H1 (cell line): Measurements from ENCODE around the gene BAAT. TPM values are rescaled to one million over a fixed set of nuclear protein-coding genes. Genes with fewer than 3 reads are reported as not detected.

Source experiments
- CTCF ChIA-PET: fragments of 300-600 bp; sonication (Branson Sonifier 250); formaldehyde crosslinking; loops from one replicate; lab custom pipeline; 2021; ENCODE audit not compliant: partially characterized antibody; lab: Charles Lee
- POLR2A ChIA-PET: fragments of 300-600 bp; sonication (Branson Sonifier 250); formaldehyde crosslinking; loops from one replicate; lab custom pipeline; 2021; ENCODE audit warnings: inconsistent platforms; ENCODE audit not compliant: partially characterized antibody; lab: Charles Lee
- DNase-seq, 2 experiments: peaks; one replicate each; pipeline versions ENCODE4 v3.0.0 to v3.0.0-alpha.2; 2010 to 2022; ENCODE audit warnings: low spot score in 2 of 2, low read depth in 1 of 2, mixed read lengths in 1 of 2
- FAIRE-seq: peaks from 2 replicates; lab custom pipeline; 2011; peaks lifted over from hg19 to GRCh38; lab: Jason Lieb, UNC
- H2AFZ ChIP-seq: 2 replicates; pipeline ENCODE4 v1.8.1; 2012; ENCODE audit warnings: low read length, inconsistent platforms
- H2AK5ac ChIP-seq: 2 replicates; pipeline ENCODE4 v1.6.1; 2013; ENCODE audit warnings: low read depth, low read length
- H2BK120ac ChIP-seq: replicated peaks from 2 replicates; pipeline ENCODE3; 2013; ENCODE audit warnings: low read depth, low read length, inconsistent platforms
- H2BK12ac ChIP-seq: 2 replicates; pipeline ENCODE4 v1.6.1; 2013; ENCODE audit warnings: low read depth, low read length
- H2BK15ac ChIP-seq: 2 replicates; pipeline ENCODE4 v1.6.1; 2013; ENCODE audit warnings: low read length
- H2BK20ac ChIP-seq: 2 replicates; pipeline ENCODE4 v1.6.1; 2013; ENCODE audit warnings: low read length
- H2BK5ac ChIP-seq: 2 replicates; pipeline ENCODE4 v1.6.1; 2013; ENCODE audit warnings: low read depth, low read length
- H3K14ac ChIP-seq: 2 replicates; pipeline ENCODE4 v1.6.1; 2013; ENCODE audit warnings: inconsistent platforms; ENCODE audit not compliant: insufficient read length
- H3K18ac ChIP-seq: 2 replicates; pipeline ENCODE4 v1.6.1; 2013; ENCODE audit warnings: low read length; ENCODE audit errors: extremely low read depth
- H3K23ac ChIP-seq: 2 replicates; pipeline ENCODE4 v1.6.1; 2013; ENCODE audit warnings: inconsistent platforms; ENCODE audit not compliant: insufficient read length
- H3K23me2 ChIP-seq: 2 replicates; pipeline ENCODE4 v1.6.1; 2013; ENCODE audit warnings: low read depth, low read length
- H3K27ac ChIP-seq: 2 replicates; pipeline ENCODE4 v1.6.1; 2011; ENCODE audit warnings: low read depth, low read length, inconsistent platforms
- H3K27me3 ChIP-seq, 4 experiments: replicated peaks in 1 of 4; 1 replicate in 1 of 4; 2 replicates in 3 of 4; pipeline versions ENCODE4 v1.6.1 to v1.8.1; 2011 to 2013; ENCODE audit warnings: low read length in 3 of 4, mild to moderate bottlenecking in 3 of 4, inconsistent platforms in 2 of 4, mixed read lengths in 2 of 4, moderate library complexity in 1 of 4; ENCODE audit not compliant: control insufficient read depth in 3 of 4, insufficient read depth in 3 of 4; ENCODE audit errors: extremely low read depth in 1 of 4
- H3K36me3 ChIP-seq, 4 experiments: 2 replicates each; pipeline versions ENCODE4 v1.6.1 to v1.8.1; 2011 to 2013; ENCODE audit warnings: mild to moderate bottlenecking in 4 of 4, low read length in 3 of 4, moderate library complexity in 2 of 4, control low read depth in 1 of 4, inconsistent platforms in 1 of 4; ENCODE audit not compliant: insufficient read depth in 4 of 4, control insufficient read depth in 2 of 4
- H3K4ac ChIP-seq: replicated peaks from 2 replicates; pipeline ENCODE3; 2013; ENCODE audit warnings: low read length, low read depth, mixed read lengths, inconsistent platforms; ENCODE audit not compliant: insufficient read length
- H3K4me1 ChIP-seq, 4 experiments: replicated peaks in 1 of 4; 1 replicate in 1 of 4; 2 replicates in 3 of 4; pipeline versions ENCODE4 v1.6.1 to v1.8.1; 2011 to 2013; ENCODE audit warnings: low read length in 3 of 4, inconsistent platforms in 2 of 4, mixed read lengths in 1 of 4; ENCODE audit not compliant: insufficient read depth in 4 of 4, control insufficient read depth in 3 of 4
- H3K4me2 ChIP-seq, 2 experiments: 2 replicates each; pipeline versions ENCODE4 v1.6.1 to v1.8.1; 2011 to 2013; ENCODE audit warnings: low read depth in 2 of 2, low read length in 2 of 2, control low read depth in 1 of 2, inconsistent platforms in 1 of 2, mild to moderate bottlenecking in 1 of 2; ENCODE audit not compliant: insufficient read depth in 1 of 2
- H3K4me3 ChIP-seq, 4 experiments: fragments of 200-600, 300-600 bp in 1 of 4; sonication (generic), shearing (Covaris generic), sonication (Bioruptor Twin) in 1 of 4; 2 replicates each; pipeline versions ENCODE4 v1.5.1 to v1.8.1; 2011 to 2016; ENCODE audit warnings: low read length in 4 of 4, low read depth in 3 of 4, control low read depth in 2 of 4, inconsistent platforms in 2 of 4, mild to moderate bottlenecking in 2 of 4, mixed read lengths in 1 of 4, moderate library complexity in 1 of 4; ENCODE audit not compliant: insufficient read depth in 2 of 4; ENCODE audit errors: extremely low read depth in 1 of 4
- H3K56ac ChIP-seq: replicated peaks from 2 replicates; pipeline ENCODE3; 2013; ENCODE audit warnings: low read depth, mild to moderate bottlenecking, mixed read lengths, low read length, inconsistent platforms; ENCODE audit not compliant: insufficient read length
- H3K79me1 ChIP-seq: 2 replicates; pipeline ENCODE4 v1.6.1; 2013; ENCODE audit warnings: low read depth, low read length, control low read depth
- H3K79me2 ChIP-seq, 2 experiments: 2 replicates each; pipeline versions ENCODE4 v1.6.1 to v1.8.1; 2012 to 2013; ENCODE audit warnings: low read length in 2 of 2, mild to moderate bottlenecking in 2 of 2, inconsistent platforms in 1 of 2; ENCODE audit not compliant: insufficient read depth in 2 of 2, control insufficient read depth in 1 of 2
- H3K9ac ChIP-seq, 4 experiments: replicated peaks in 1 of 4; 1 replicate in 1 of 4; 2 replicates in 3 of 4; pipeline versions ENCODE4 v1.6.1 to v1.8.1; 2011 to 2013; ENCODE audit warnings: low read depth in 3 of 4, low read length in 3 of 4, control low read depth in 2 of 4, mild to moderate bottlenecking in 2 of 4, moderate library complexity in 2 of 4, inconsistent platforms in 1 of 4; ENCODE audit errors: extremely low read depth in 1 of 4
- H3K9me3 ChIP-seq, 2 experiments: 2 replicates each; pipeline versions ENCODE4 v1.6.1 to v1.8.1; 2012 to 2013; ENCODE audit warnings: mild to moderate bottlenecking in 2 of 2, moderate library complexity in 2 of 2, control low read depth in 1 of 2, inconsistent platforms in 1 of 2, low read depth in 1 of 2, low read length in 1 of 2, mixed read lengths in 1 of 2; ENCODE audit not compliant: insufficient read depth in 2 of 2
- H4K20me1 ChIP-seq, 2 experiments: replicated peaks in 1 of 2; 2 replicates each; pipeline versions ENCODE3 to v1.8.1; 2011 to 2013; ENCODE audit warnings: inconsistent platforms in 2 of 2, low read length in 2 of 2, mild to moderate bottlenecking in 1 of 2; ENCODE audit not compliant: insufficient read depth in 2 of 2, control insufficient read depth in 1 of 2
- H4K5ac ChIP-seq: 2 replicates; pipeline ENCODE4 v1.6.1; 2013; ENCODE audit warnings: low read length, low read depth, mixed read lengths, inconsistent platforms; ENCODE audit not compliant: insufficient read length
- H4K8ac ChIP-seq: 2 replicates; pipeline ENCODE4 v1.8.0; 2013; ENCODE audit warnings: mild to moderate bottlenecking, moderate library complexity, low read length, inconsistent platforms; ENCODE audit not compliant: insufficient read depth; ENCODE audit errors: extremely low read depth
- H4K91ac ChIP-seq: replicated peaks from 2 replicates; pipeline ENCODE3; 2013; ENCODE audit warnings: low read length, mixed read lengths, inconsistent platforms; ENCODE audit not compliant: insufficient read length
- ATF3 ChIP-seq: IDR thresholded peaks from 2 replicates; pipeline ENCODE4 v1.6.1; 2011; ENCODE audit warnings: low read depth, mild to moderate bottlenecking, low read length; ENCODE audit not compliant: insufficient read depth
- GTF2F1 ChIP-seq: IDR thresholded peaks from 2 replicates; pipeline ENCODE4 v1.6.1; 2012; ENCODE audit warnings: low read depth, low read length, improper control_type of control experiment, borderline replicate concordance
- KDM4A ChIP-seq: IDR thresholded peaks from one replicate; pipeline ENCODE4 v1.7.1; 2012; ENCODE audit warnings: low read depth, mild to moderate bottlenecking, moderate library complexity, low read length, inconsistent platforms; ENCODE audit not compliant: severe bottlenecking
- SP1 ChIP-seq: IDR thresholded peaks from 2 replicates; pipeline ENCODE4 v1.6.1; 2011; ENCODE audit warnings: low read depth, low read length
- WGBS, 2 experiments: shearing (Covaris generic) in 1 of 2; methylation state at CpG; one replicate each; pipeline versions ENCODE4 v1.1.6 to v1.1.7; 2013 to 2015; ENCODE audit warnings: low lambda C conversion rate in 2 of 2, mixed read lengths in 2 of 2, inconsistent platforms in 1 of 2, low coverage in 1 of 2, missing lambda C conversion rate in 1 of 2; ENCODE audit not compliant: insufficient replicate concordance in 2 of 2, insufficient coverage in 1 of 2, insufficient read length in 1 of 2; ENCODE audit errors: extremely low coverage in 1 of 2, missing lambda C conversion rate in 1 of 2; 5-methylcytosine and 5-hydroxymethylcytosine counted together
- polyA plus RNA-seq, 7 experiments: library from polyadenylated mRNA; depleted of rRNA in 3 of 7; stranded (reverse) in 5 of 7; unstranded in 2 of 7; fragments of >200 nt in 5 of 7; fragments of 200-250 nt in 2 of 7; gene quantifications; 1 replicate in 5 of 7; 2 replicates in 1 of 7; 4 replicates in 1 of 7; pipeline versions ENCODE4 v1.2.1 to v1.2.3, GENCODE V29; 2011 to 2013; ENCODE audit warnings: missing spikeins in 2 of 7, mixed read lengths in 2 of 7
- total RNA-seq: library from RNA; stranded (reverse); fragmentation: NEBNext Ultra II Directional; extraction: Animal tissue kit (Norgen Biotek cat#: 25700); gene quantifications from 2 replicates; pipeline ENCODE4 v1.2.1, GENCODE V29; 2021

The BAAT gene
- total and polyA plus RNA-seq, 2 of the 8 experiments (the other 6 are each of a cell fraction or from before 2014, with no cell fraction given): 0.09 to 0.17 TPM

- no peaks in the 10 kb centered on the region for H3K9me3 ChIP-seq
- no peak overlapping the region for H3K4me3 ChIP-seq
- H2BK5ac ChIP-seq: no peak overlapping the region
- no peak overlapping the region for H2BK120ac ChIP-seq
- H2BK20ac ChIP-seq: no peak overlapping the region
- no peaks in the 10 kb centered on the region for H3K4me1 ChIP-seq
- no peak overlapping the region for H4K5ac ChIP-seq
- H2BK15ac ChIP-seq: no peak overlapping the region
- 91% methylated on average over 2 of the region's 2 CpGs; no CpG with 5 or more reads in 1 of the 2 experiments for WGBS, 2 experiments
- no peak overlapping the region for H2BK12ac ChIP-seq
- no peak for TF ChIP-seq ATF3
- TF ChIP-seq SP1: no peak
- no peak for TF ChIP-seq KDM4A
- no peak for TF ChIP-seq GTF2F1
- no peaks in the 10 kb centered on the region for H3K27me3 ChIP-seq
- DNase-seq: no peak
- H2AFZ ChIP-seq: no peak overlapping the region
- POLR2A ChIA-PET: no interaction called here
- H4K91ac ChIP-seq: no peak overlapping the region
- no peak overlapping the region for H3K23ac ChIP-seq
- no peaks in the 10 kb centered on the region for H4K20me1 ChIP-seq
- no peaks in the 10 kb centered on the region for H3K36me3 ChIP-seq
- no peak overlapping the region for H3K14ac ChIP-seq
- no peak overlapping the region for H4K8ac ChIP-seq
- no peak overlapping the region for H3K18ac ChIP-seq
- H2AK5ac ChIP-seq: no peak overlapping the region
- no peaks in the 10 kb centered on the region for H3K79me1 ChIP-seq
- H3K56ac ChIP-seq: no peak overlapping the region
- H3K4me2 ChIP-seq: no peak overlapping the region
- no peak overlapping the region for H3K27ac ChIP-seq
- no peaks in the 10 kb centered on the region for H3K79me2 ChIP-seq
- no peak overlapping the region for H3K4ac ChIP-seq
- CTCF ChIA-PET: interaction anchor here (0.5 kb wide), 1 partner anchor 400 kb away, joined by 3 read pairs; no protein-coding TSS in a partner anchor
- no peak for FAIRE-seq
- H3K9ac ChIP-seq: no peak overlapping the region
- H3K23me2 ChIP-seq: no peaks in the 10 kb centered on the region
These were observed 31.1 kb downstream of the BAAT start for GRCh38 chr9:101353683-101354082.
